Liver (tissue), 9 donors: Measurements from ENCODE around the gene SREK1. TPM values are rescaled to one million over a fixed set of nuclear protein-coding genes. Genes with fewer than 3 reads are reported as not detected.

Experiments
- DNase-seq: peaks from one replicate; pipeline ENCODE4 v3.0.0-alpha.2; 2017; ENCODE audit warnings: low spot score
- H3K27ac ChIP-seq, 2 donors: one replicate each; pipeline ENCODE4 v1.7.0; 2013; ENCODE audit warnings: inconsistent platforms in 2 of 2, low read length in 2 of 2, control low read depth in 1 of 2, low read depth in 1 of 2, mild to moderate bottlenecking in 1 of 2
- H3K27me3 ChIP-seq, 4 donors: one replicate each; pipeline versions ENCODE4 v1.6.1 to v1.7.0; 2013; ENCODE audit warnings: low read length in 3 of 4, inconsistent platforms in 1 of 4, mild to moderate bottlenecking in 1 of 4, moderate library complexity in 1 of 4; ENCODE audit not compliant: control insufficient read depth in 4 of 4, insufficient read depth in 4 of 4
- H3K36me3 ChIP-seq, 4 donors: one replicate each; pipeline versions ENCODE4 v1.6.1 to v1.7.0; 2013; ENCODE audit warnings: low read length in 3 of 4, mild to moderate bottlenecking in 3 of 4, low read depth in 1 of 4, moderate library complexity in 1 of 4; ENCODE audit not compliant: control insufficient read depth in 4 of 4, insufficient read depth in 3 of 4
- H3K4me1 ChIP-seq, 4 donors: one replicate each; pipeline versions ENCODE4 v1.6.1 to v1.7.0; 2013; ENCODE audit warnings: low read length in 3 of 4, mild to moderate bottlenecking in 3 of 4, moderate library complexity in 1 of 4; ENCODE audit not compliant: control insufficient read depth in 4 of 4, insufficient read depth in 4 of 4
- H3K4me3 ChIP-seq, 3 donors: one replicate each; pipeline versions ENCODE4 v1.6.1 to v1.7.0; 2013; ENCODE audit warnings: low read length in 3 of 3, control low read depth in 1 of 3, low read depth in 1 of 3, mild to moderate bottlenecking in 1 of 3
- H3K9ac ChIP-seq, 2 donors: one replicate each; pipeline ENCODE4 v1.7.0; 2013; ENCODE audit warnings: low read length in 2 of 2, mild to moderate bottlenecking in 2 of 2, moderate library complexity in 2 of 2, control low read depth in 1 of 2, low read depth in 1 of 2
- H3K9me3 ChIP-seq, 4 donors: one replicate each; pipeline versions ENCODE4 v1.6.1 to v1.7.0; 2013; ENCODE audit warnings: low read length in 3 of 4; ENCODE audit not compliant: control insufficient read depth in 4 of 4
- CTCF ChIP-seq: fragments of 150-350 bp; IDR thresholded peaks from 2 replicates; pipeline ENCODE4 v1.5.1; 2017; ENCODE audit warnings: improper control_type of control experiment, low read depth, low read length; ENCODE audit not compliant: missing input control
- FOXA1 ChIP-seq: IDR thresholded peaks from 2 replicates; pipeline ENCODE4 v1.6.1; 2016; ENCODE audit warnings: antibody characterized with exemption
- FOXA2 ChIP-seq: IDR thresholded peaks from 2 replicates; pipeline ENCODE4 v1.6.1; 2016; ENCODE audit warnings: antibody characterized with exemption
- GABPA ChIP-seq, 2 donors: IDR thresholded peaks in 1 of 2; conservative IDR thresholded peaks in 1 of 2; 2 replicates each; pipeline ENCODE4 v1.6.1; 2016; ENCODE audit warnings: antibody characterized with exemption in 2 of 2, mild to moderate bottlenecking in 1 of 2, moderate library complexity in 1 of 2
- HNF4A ChIP-seq, 2 donors: conservative IDR thresholded peaks; 2 replicates each; pipeline ENCODE4 v1.6.1; 2016; ENCODE audit warnings: antibody characterized with exemption in 2 of 2, mild to moderate bottlenecking in 2 of 2
- HNF4G ChIP-seq: IDR thresholded peaks from 2 replicates; pipeline ENCODE4 v1.6.1; 2016; ENCODE audit warnings: antibody characterized with exemption
- JUND ChIP-seq, 2 donors: IDR thresholded peaks; 2 replicates each; pipeline ENCODE4 v1.6.1; 2016; ENCODE audit warnings: antibody characterized with exemption in 2 of 2
- NR2F2 ChIP-seq: IDR thresholded peaks from 2 replicates; pipeline ENCODE4 v1.6.1; 2016; ENCODE audit warnings: antibody characterized with exemption
- RAD21 ChIP-seq, 2 donors: IDR thresholded peaks; 2 replicates each; pipeline ENCODE4 v1.6.1; 2016; ENCODE audit warnings: antibody characterized with exemption in 2 of 2, mild to moderate bottlenecking in 2 of 2
- RXRA ChIP-seq, 2 donors: IDR thresholded peaks; 2 replicates each; pipeline ENCODE4 v1.6.1; 2017 to 2018; ENCODE audit warnings: antibody characterized with exemption in 2 of 2, mild to moderate bottlenecking in 1 of 2
- SP1 ChIP-seq: IDR thresholded peaks from 2 replicates; pipeline ENCODE4 v1.6.1; 2018; ENCODE audit warnings: antibody characterized with exemption, mild to moderate bottlenecking
- TAF1 ChIP-seq: conservative IDR thresholded peaks from 2 replicates; pipeline ENCODE4 v1.6.1; 2016; ENCODE audit warnings: antibody characterized with exemption, mild to moderate bottlenecking
- YY1 ChIP-seq: IDR thresholded peaks from 2 replicates; pipeline ENCODE4 v1.6.1; 2016; ENCODE audit warnings: antibody characterized with exemption, mild to moderate bottlenecking
- ZBTB33 ChIP-seq: IDR thresholded peaks from 2 replicates; pipeline ENCODE4 v1.6.1; 2016; ENCODE audit warnings: antibody characterized with exemption
- WGBS: extraction: QIAGEN DNeasy Blood & Tissue Kit; methylation state at CpG from one replicate; pipeline ENCODE4 v1.1.7; 2013; 5-methylcytosine and 5-hydroxymethylcytosine counted together
- polyA plus RNA-seq, 2 donors: library from polyadenylated mRNA; stranded (reverse) in 1 of 2; unstranded in 1 of 2; fragments of 200-250 nt in 1 of 2; fragments of >200 nt in 1 of 2; fragmentation: Nextera tagmentation in 1 of 2; extraction: Ambion mirVana in 1 of 2; gene quantifications; one replicate each; pipeline versions ENCODE4 v1.2.1 to v1.2.3, GENCODE V29; 2013 to 2015
- total RNA-seq, 2 donors: library from RNA; depleted of rRNA; stranded (reverse); fragments of >200 nt; gene quantifications; one replicate each; pipeline ENCODE4 v1.2.3, GENCODE V29; 2014
- TF ChIP-seq, protein P1 (sequence below): IDR thresholded peaks from 2 replicates; pipeline ENCODE4 v1.6.1; 2016; ENCODE audit warnings: antibody characterized with exemption
- TF ChIP-seq, protein P2 (sequence below): IDR thresholded peaks from 2 replicates; pipeline ENCODE4 v1.6.1; 2016; ENCODE audit warnings: antibody characterized with exemption
- TF ChIP-seq, protein P3 (sequence below): IDR thresholded peaks from 2 replicates; pipeline ENCODE4 v1.6.1; 2016; ENCODE audit warnings: antibody characterized with exemption, mild to moderate bottlenecking
- donor health status: healthy.
- donor health status: healthy.
- donor health status: healthy.
- donor health status: healthy.
- donor health status: healthy.

Gene SREK1
- total and polyA plus RNA-seq, 4 donors, result 10.2 to 85.8 (median 43.9) TPM

DNA sequence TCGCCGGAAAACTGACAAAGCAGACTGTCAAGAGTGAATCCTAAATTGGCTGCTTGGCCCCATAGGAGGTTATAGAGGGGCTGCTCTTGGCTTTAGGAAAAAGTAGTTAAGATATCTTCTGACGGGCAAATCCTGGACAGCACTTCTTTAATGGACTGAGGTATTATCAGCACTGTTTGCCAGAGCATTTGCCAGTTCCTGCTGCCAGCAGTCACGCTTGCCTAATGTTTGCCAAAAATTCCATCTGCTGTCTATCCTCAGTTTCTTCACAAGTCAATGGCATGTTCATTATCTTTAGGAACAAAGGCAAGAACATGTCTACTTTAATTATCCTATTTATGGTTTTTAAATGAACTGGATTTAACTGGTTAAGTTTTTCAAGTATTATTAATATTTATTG lies 25.8 kb upstream of the SREK1 start:
- Histone ChIP-seq H3K9ac (no peak overlapping the region), H3K4me1 (no peaks in the 10 kb centered on the region), H3K4me3 (no peak overlapping the region), H3K9me3 (peaks cover 0 to 3% (median 0%) of the 10 kb centered on the region in 4 donors), H3K27me3 (no peaks in the 10 kb centered on the region), H3K36me3 (no peaks in the 10 kb centered on the region), H3K27ac (no peak overlapping the region)
- no peak for DNase-seq
- TF ChIP-seq SP1 (no peak), YY1 (no peak), NR2F2 (no peak)
- WGBS, result 78% methylated on average over 4 of the region's 4 CpGs

DNA sequence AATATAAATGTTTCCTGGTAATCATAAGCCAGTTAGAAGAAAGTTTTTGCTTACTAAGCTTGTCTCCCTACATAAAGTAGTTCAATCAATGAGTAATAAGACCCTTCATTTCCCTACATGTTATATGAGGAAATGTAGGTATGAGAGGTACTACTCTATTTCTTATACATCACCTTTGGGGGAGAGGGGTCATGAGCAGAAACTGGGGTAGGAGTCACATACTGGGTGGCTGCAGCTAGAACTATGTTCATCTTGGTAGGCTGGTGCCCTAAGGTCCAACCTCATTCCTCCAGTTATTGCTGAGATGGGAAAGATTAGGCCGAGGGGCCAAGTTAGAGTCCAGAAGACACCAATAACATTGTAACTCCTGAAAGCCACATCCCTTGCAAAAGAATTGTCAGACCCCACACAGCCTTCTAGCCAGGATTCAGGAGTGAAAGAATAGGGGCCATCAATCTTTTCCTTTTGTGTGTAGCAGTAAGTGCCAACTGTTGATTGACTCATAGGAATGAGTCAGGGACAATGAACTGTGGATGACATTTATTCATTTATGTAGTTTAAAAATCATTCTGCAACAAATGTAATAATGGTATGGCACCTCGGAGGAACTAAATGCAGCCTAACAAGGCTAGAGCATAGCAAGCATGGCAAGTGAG lies 21.6 kb upstream of the SREK1 start:
- no peaks in the 10 kb centered on the region for H3K27me3 ChIP-seq
- H3K9ac ChIP-seq, result no peak overlapping the region
- no peaks in the 10 kb centered on the region for H3K4me1 ChIP-seq
- WGBS, result 88% methylated on average over 2 of the region's 2 CpGs
- H3K27ac ChIP-seq, result no peak overlapping the region
- no peaks in the 10 kb centered on the region for H3K9me3 ChIP-seq
- no peak overlapping the region for H3K4me3 ChIP-seq
- no peak for DNase-seq
- TF ChIP-seq RXRA (IDR thresholded peaks at IDR 0.05) (no peak), NR2F2 (no peak), CTCF (no peak), HNF4A (conservative IDR thresholded peaks at IDR 0.05) (no peak), FOXA1 (no peak), TAF1 (no peak), JUND (IDR thresholded peaks at IDR 0.05) (no peak), ZBTB33 (no peak), FOXA2 (no peak), YY1 (no peak), RAD21 (IDR thresholded peaks at IDR 0.05) (no peak)
- TF ChIP-seq, protein P1, sequence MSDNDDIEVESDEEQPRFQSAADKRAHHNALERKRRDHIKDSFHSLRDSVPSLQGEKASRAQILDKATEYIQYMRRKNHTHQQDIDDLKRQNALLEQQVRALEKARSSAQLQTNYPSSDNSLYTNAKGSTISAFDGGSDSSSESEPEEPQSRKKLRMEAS, result no peak
- TF ChIP-seq, protein P2, sequence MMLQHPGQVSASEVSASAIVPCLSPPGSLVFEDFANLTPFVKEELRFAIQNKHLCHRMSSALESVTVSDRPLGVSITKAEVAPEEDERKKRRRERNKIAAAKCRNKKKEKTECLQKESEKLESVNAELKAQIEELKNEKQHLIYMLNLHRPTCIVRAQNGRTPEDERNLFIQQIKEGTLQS, result no peak
- H3K36me3 ChIP-seq, result no peaks in the 10 kb centered on the region

- no peaks in the 10 kb centered on the region for H3K4me1 ChIP-seq
- no peaks in the 10 kb centered on the region for H3K36me3 ChIP-seq
- no peak overlapping the region for H3K27ac ChIP-seq
- no peaks in the 10 kb centered on the region for H3K9me3 ChIP-seq
- no peak overlapping the region for H3K4me3 ChIP-seq
- H3K9ac ChIP-seq, result no peak overlapping the region
- no peaks in the 10 kb centered on the region for H3K27me3 ChIP-seq
- DNase-seq, result no peak
- WGBS, result 77% methylated on average over 4 of the region's 4 CpGs
- TF ChIP-seq, protein P1, result no peak
- TF ChIP-seq SP1 (no peak), CTCF (no peak), HNF4G (no peak), JUND (IDR thresholded peaks at IDR 0.05) (no peak), NR2F2 (no peak), HNF4A (conservative IDR thresholded peaks at IDR 0.05) (no peak), FOXA1 (no peak), RAD21 (IDR thresholded peaks at IDR 0.05) (no peak), GABPA (IDR thresholded peaks at IDR 0.05 in 1 of 2, conservative IDR thresholded peaks at IDR 0.05 in 1 of 2) (no peak)
- TF ChIP-seq, protein P3, sequence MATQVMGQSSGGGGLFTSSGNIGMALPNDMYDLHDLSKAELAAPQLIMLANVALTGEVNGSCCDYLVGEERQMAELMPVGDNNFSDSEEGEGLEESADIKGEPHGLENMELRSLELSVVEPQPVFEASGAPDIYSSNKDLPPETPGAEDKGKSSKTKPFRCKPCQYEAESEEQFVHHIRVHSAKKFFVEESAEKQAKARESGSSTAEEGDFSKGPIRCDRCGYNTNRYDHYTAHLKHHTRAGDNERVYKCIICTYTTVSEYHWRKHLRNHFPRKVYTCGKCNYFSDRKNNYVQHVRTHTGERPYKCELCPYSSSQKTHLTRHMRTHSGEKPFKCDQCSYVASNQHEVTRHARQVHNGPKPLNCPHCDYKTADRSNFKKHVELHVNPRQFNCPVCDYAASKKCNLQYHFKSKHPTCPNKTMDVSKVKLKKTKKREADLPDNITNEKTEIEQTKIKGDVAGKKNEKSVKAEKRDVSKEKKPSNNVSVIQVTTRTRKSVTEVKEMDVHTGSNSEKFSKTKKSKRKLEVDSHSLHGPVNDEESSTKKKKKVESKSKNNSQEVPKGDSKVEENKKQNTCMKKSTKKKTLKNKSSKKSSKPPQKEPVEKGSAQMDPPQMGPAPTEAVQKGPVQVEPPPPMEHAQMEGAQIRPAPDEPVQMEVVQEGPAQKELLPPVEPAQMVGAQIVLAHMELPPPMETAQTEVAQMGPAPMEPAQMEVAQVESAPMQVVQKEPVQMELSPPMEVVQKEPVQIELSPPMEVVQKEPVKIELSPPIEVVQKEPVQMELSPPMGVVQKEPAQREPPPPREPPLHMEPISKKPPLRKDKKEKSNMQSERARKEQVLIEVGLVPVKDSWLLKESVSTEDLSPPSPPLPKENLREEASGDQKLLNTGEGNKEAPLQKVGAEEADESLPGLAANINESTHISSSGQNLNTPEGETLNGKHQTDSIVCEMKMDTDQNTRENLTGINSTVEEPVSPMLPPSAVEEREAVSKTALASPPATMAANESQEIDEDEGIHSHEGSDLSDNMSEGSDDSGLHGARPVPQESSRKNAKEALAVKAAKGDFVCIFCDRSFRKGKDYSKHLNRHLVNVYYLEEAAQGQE, result no peak
These were observed 15.0 kb upstream of the SREK1 start for GRCh38 chr5:66129144-66129543.
